NCI-H446 treated with DMSO at 0.1 percent for 48 hours (cell line): Measurements from ENCODE around the gene CBR4.
"Not testable (repeated sequence)": the region's sequence is repeated elsewhere in the genome, so short reads cannot be mapped to it uniquely, and the experiment has no call there.

Experiments
- DNase-seq: peaks from one replicate; lab custom pipeline; 2025; lab: John Stamatoyannopoulos, UW

CBR4 gene

GRCh38 chr4:169010125-169011023 is at the start of gene CBR4:
Gene CBR4 (minus strand): TSS chr4:169010255. CDS start chr4:169010089, 166 bp downstream.
- peak; percentile 96 for DNase-seq

GRCh38 chr4:169059306-169060211 is 49.5 kb upstream of the CBR4 start:
- no peak for DNase-seq

GRCh38 chr4:169058312-169058711 is 48.3 kb upstream of the CBR4 start:
- no peak for DNase-seq

- no peak for DNase-seq
These were observed 44.8 kb upstream of the CBR4 start for GRCh38 chr4:169054879-169055278.

- DNase-seq, result no peak
These were observed 42.5 kb upstream of the CBR4 start for GRCh38 chr4:169052594-169052945.

- DNase-seq, result peak; percentile 53
These were observed 41.9 kb upstream of the CBR4 start for GRCh38 chr4:169051761-169052593.

DNA sequence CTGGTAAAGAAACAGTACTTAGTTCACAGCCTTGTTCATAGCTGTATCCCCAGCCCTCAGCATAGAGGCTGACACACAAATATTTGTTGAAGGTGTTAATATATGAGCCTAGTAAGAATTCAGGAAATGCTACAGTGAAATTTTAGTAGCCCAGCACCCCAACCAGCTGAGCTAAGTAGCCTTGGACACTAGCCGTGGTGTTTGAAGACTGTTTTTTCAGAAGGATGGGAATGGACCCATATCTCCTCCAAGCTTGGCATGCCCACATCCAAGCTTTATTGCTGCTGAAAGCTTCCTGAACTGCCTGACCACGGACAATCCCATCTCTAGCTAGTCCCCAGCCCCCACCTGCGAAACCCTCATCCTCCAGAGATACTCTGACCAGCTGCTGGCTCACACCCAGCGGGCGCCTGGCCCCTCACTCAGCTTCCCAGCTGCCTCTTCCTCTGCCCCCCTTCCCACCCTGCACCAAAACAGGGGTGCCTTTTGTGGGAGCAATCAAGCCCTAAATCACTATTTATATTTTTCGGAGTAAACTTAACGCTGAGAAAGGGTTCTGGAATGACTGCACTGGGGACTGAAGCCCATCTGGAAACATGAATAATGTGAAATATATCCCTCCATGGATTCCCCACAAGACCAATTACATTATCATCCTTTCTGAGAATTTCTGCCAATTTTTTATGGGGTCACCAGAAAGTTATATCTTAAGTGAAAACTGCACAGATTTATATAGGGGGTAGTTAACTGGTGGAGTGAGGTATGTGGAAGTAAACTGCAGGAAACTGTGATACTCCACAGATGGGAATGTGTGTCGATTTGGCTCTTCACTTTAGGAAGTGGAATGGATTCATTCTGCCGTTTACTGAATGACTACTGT is 41.1 kb upstream of the CBR4 start:
- no peak for DNase-seq

DNA sequence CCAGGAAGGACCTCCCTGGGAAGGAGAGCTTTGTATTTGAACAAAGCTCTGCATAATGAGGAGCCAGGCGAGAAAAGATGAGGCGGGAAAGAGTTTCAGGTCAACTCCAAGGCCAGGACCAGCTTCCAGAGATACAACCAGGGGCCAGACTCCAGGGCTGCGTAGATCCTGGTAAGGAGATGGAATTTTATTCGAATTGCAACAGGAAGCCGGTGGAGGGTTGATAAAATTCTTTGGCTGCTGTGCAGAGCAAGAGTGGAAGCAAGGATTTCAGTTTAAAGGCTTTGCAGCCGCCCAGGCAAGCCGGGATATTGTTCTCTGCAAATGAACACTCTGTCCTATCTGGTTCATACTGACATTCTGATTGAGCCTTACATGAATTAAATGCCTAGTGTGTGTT is 40.2 kb upstream of the CBR4 start:
- DNase-seq, result no peak

DNA sequence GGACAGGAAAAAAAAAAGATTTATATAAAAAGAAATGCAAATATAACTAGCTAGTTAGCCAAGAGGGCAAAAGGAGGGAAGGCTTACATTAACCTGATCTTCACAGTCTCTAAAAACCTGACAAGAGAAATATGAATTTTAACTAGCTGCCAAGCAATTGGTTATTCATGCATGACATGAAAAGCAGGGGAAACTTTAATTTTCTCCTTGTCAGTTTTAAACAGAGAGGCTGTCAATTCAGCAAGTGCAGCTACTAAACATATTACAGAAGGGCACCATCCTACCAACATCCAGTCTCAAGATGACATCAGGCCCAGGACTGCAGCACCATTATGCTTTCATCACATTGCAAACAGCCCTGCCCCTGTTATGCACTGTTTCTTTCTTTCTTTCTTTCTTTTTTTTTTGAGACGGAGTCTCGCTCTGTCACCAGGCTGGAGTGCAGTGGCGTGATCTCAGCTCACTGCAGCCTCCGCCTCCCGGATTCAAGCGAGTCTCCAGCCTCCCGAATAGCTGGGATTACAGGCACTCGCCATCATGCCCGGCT is 38.9 kb upstream of the CBR4 start:
- no peak for DNase-seq

- no peak for DNase-seq
These were observed 37.9 kb upstream of the CBR4 start for GRCh38 chr4:169047956-169048355.

DNA sequence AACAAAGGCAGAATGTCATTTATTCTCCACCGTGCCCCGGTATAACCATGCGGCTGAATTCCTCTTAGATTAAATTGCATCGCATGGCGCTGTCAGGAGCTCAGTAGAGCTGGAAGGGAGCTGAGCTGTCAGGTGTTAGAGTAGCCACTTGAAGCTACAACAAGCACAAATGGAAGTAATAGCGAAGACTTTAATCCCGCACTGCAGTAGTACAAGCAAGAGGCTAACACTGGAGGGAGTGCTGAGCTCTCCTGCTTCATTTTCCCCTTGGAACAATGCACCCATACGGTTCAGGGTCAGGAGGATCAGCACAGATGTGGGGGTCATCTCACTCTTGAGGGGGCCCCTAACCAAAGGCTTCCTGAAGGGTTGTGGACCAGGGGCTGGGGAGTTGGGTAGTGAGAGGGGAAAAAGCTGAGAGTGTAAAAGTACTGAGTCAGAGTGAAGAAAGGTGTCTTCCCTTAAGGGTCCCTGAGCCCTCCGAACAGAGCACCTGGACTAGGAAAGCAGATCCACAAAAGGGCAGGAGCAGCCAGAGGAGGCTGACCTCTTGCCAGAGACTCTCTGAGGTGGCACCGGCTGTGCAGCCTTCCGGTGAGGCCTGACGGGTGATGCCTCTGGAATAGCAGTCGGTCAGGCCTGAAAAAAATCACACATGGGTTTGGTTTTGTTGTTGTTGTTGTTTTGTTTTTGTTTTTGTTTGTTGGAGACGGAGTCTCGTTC is 36.0 kb upstream of the CBR4 start:
- no peak for DNase-seq

DNA sequence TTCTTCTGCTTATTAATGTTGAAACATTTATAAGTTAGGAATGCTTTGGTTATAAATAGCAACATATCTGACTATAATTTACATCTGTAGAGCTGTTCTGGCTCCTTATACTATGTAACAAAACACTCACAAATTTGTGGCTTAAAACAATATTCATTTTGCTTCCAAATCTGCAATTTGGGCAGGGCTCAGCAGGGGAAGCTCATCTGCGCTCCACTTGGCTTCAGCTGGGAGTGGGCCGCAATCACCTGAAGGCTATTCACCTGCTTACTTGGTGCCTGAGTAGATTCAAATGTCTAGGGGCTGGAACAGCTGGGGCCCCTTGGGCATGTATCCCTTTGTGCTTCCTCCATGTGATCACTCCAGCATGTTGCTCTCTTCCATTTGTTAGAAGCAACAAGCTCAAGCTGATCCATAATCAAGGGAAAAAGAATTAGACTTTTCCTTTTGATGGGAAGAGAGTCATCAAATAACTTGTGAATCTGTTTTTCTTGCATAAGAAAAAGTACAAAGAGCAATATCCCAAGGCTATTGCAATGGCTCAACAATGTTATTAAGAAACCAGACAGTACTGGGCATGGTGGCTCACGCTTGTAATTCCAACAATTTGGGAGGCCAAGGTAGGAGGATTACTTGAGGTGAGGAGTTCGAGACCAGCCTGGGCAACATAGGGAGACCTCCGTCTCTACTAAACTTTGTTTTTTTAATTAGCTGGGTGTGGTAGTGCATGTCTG is 34.8 kb upstream of the CBR4 start:
- DNase-seq, result no peak

DNA sequence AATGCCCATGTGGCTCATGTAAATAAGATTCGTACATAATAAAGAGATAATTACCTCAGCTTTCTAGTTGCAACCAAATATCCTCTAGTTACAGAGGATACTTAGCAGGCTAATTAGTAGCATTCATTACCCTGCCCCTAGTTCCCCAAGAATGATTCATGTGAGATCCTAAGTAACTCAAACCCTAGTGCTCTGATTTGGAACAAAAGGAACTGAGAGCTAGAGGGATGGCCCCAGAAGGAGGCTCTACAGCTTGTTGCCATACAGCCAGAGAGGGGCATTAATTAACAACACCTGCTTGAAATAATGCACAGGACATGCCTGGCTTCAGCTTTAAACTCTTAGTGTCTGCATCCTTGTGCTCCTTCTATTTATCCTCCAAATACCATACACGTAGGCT is 32.6 kb upstream of the CBR4 start:
- no peak for DNase-seq

DNA sequence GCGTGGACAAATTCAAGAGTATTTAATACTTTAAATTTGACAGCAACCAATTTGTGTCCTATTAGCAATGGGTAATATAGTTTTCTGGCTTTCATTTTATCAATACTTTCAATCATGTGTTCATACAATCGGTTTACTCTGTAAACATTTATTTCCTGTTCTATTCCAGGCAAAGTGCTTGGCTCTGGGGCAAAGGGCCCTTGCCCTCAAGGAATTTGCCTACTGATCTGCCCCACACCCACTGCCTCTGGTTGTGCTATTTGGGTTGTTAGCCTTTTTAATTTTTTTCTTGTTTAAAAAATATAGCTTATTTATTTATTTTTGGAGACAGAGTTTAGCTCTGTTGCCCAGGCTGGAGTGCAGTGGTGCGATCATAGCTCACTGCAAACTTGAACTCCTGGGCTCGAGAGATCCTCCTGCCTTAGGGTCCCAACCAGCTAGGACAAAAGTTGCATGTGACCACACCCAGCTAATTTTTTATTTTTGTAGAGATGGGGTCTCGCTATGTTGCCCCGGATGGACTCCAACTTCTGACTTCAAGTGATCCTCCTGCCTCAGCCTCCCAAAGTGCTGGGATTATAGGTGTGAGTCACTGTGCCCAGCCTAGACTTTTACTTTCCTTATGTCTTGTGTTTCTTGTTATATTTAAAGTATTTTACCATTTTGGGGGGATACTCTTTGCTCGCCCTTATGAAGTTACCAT is 30.7 kb upstream of the CBR4 start:
- DNase-seq, result no peak

- DNase-seq, result no peak
These were observed 29.3 kb upstream of the CBR4 start for GRCh38 chr4:169039251-169039954.

DNA sequence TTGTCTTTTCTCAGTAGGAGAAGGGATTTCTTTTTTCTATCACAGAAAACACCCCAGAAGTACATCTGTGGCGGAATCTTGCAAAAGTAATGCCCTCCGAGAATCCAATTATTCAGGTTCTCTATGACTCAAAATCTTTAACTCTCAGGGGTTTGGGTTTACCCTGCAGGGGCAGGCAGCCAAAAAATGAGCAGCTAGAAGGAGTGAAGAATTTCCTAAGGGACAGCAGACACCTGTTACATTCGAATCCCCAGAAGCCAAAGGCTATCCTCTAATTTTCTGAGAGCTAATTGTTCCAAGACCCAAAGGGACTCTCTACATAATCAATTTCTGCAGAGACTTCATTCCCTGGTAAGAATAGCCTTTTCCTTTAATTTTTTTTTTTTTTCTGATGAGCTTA is 27.5 kb upstream of the CBR4 start:
- DNase-seq, result no peak

- not testable (repeated sequence) for DNase-seq
These were observed 26.0 kb upstream of the CBR4 start for GRCh38 chr4:169035871-169036620.
